ACC112 (cell line): ENCODE data around the gene RAB29.

Source experiments
- H2AFZ ChIP-seq: fragments of 200-600 bp; sonication (generic); one replicate; pipeline ENCODE4 v1.6.0; 2017; ENCODE audit warnings: antibody characterized with exemption, low read length; ENCODE audit not compliant: unreplicated experiment
- H3K27ac ChIP-seq: fragments of 200-600 bp; sonication (generic); 2 replicates; pipeline ENCODE4 v1.5.1; 2014; ENCODE audit warnings: low read depth, mild to moderate bottlenecking, antibody characterized with exemption, low read length, moderate library complexity
- H3K27me3 ChIP-seq: fragments of 200-600 bp; sonication (generic); 2 replicates; pipeline ENCODE4 v1.6.1; 2014; ENCODE audit warnings: mild to moderate bottlenecking, antibody characterized with exemption, low read length, moderate library complexity, mixed read lengths; ENCODE audit not compliant: insufficient read depth
- H3K36me3 ChIP-seq: fragments of 200-600 bp; sonication (generic); 2 replicates; pipeline ENCODE4 v1.6.1; 2016; ENCODE audit warnings: mild to moderate bottlenecking, antibody characterized with exemption, low read length, moderate library complexity, mixed read lengths; ENCODE audit not compliant: insufficient read depth
- H3K4me1 ChIP-seq: fragments of 200-600 bp; sonication (generic); one replicate; pipeline ENCODE4 v1.6.1; 2016; ENCODE audit warnings: low read length, mixed read lengths; ENCODE audit not compliant: insufficient read depth, unreplicated experiment, control insufficient read depth
- H3K4me3 ChIP-seq: fragments of 200-600 bp; sonication (generic); 2 replicates; pipeline ENCODE4 v1.5.1; 2014; ENCODE audit warnings: mild to moderate bottlenecking, low read depth, low read length
- H3K79me2 ChIP-seq: fragments of 200-600 bp; sonication (generic); one replicate; pipeline ENCODE4 v1.6.0; 2016; ENCODE audit warnings: low read length; ENCODE audit not compliant: control insufficient read depth, unreplicated experiment, insufficient read depth

The RAB29 gene

DNA sequence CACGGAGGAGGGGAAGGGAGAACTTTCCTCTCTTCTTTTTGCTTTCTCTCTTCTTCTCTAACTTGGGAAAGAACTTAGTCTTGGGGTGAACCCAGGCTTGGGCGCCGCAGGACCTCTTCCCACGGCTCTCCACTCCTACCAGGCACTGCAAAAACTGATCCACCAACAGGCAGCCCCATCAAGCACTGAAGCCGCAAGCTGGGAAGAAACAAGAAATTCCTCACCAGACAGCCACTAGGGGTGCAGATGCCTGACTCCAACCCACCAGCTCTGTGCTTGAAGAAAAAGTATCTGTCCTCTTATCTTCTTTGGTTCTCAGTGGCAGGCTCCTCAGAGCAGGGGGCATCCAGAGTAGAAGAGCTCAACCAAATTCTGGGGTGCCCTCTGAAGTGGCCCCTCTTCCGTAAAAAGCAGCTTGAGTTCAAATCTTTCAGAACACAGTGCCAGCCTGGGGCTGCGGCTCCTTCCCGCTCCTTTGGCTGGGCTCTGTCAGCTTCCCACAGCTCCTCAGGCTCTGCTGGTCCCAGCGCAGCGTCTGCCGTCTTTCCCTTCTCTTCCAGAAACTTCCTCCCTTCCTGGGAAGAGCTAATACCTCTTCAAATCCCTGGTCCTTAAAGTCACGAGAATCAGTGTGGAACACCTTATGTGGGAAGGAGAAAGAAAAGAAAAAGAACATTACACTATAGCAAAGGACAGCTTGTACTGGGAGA lies 35.3 kb upstream of the RAB29 start:
- Histone ChIP-seq H3K36me3 (peaks cover 8% of the 10 kb centered on the region; the same call in 1 of the 2 replicates), H3K4me3 (no peak overlapping the region; the same call in 1 of the 2 replicates), H3K4me1 (peaks cover 29% of the 10 kb centered on the region), H3K27me3 (no peaks in the 10 kb centered on the region), H2AFZ (no peak overlapping the region), H3K79me2 (peaks cover 42% of the 10 kb centered on the region), H3K27ac (no peak overlapping the region)

- Histone ChIP-seq H3K4me3 (no peak overlapping the region), H2AFZ (no peak overlapping the region), H3K36me3 (peaks cover 8% of the 10 kb centered on the region; the same call in 1 of the 2 replicates), H3K4me1 (peaks cover 35% of the 10 kb centered on the region), H3K27me3 (no peaks in the 10 kb centered on the region), H3K27ac (no peak overlapping the region), H3K79me2 (peaks cover 42% of the 10 kb centered on the region)
Measured at GRCh38 chr1:205809942-205810345, 34.7 kb upstream of the RAB29 start.

GRCh38 chr1:205809469-205809868 lies 34.2 kb upstream of the RAB29 start:
- Histone ChIP-seq H3K4me3 (no peak overlapping the region), H2AFZ (no peak overlapping the region), H3K36me3 (peaks cover 8% of the 10 kb centered on the region; the same call in 1 of the 2 replicates), H3K79me2 (peaks cover 44% of the 10 kb centered on the region), H3K27me3 (no peaks in the 10 kb centered on the region), H3K4me1 (peaks cover 34% of the 10 kb centered on the region), H3K27ac (no peak overlapping the region)

GRCh38 chr1:205805082-205805711 lies 29.9 kb upstream of the RAB29 start:
- no peak overlapping the region for H2AFZ ChIP-seq
- H3K27me3 ChIP-seq, result no peaks in the 10 kb centered on the region
- no peak overlapping the region for H3K4me3 ChIP-seq
- peaks cover 16% of the 10 kb centered on the region for H3K4me1 ChIP-seq
- H3K36me3 ChIP-seq, result peaks cover 8% of the 10 kb centered on the region; the same call in 1 of the 2 replicates
- H3K27ac ChIP-seq, result no peak overlapping the region
- H3K79me2 ChIP-seq, result peaks cover 31% of the 10 kb centered on the region

DNA sequence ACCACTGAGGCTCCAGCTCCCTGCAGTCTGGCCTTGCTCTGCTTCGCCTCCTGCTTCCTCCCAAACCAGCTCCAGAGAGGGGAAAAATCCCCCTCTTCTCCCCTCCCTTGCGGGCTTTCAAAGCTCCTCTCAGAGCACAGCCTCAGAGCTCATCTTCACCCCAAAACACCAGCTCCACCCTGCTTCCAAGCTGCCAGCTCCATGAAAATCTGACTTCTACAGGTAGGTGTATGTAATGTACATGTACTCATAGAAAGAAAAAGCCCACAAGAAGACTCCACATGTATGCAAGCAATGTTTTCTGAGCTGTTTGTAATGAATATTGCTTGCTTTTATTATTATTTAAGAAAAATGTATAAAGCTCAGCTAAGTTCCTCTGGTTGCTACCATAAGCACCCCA lies 29.3 kb upstream of the RAB29 start:
- Histone ChIP-seq H3K79me2 (peaks cover 26% of the 10 kb centered on the region), H3K4me3 (no peak overlapping the region), H3K27ac (no peak overlapping the region), H3K4me1 (peaks cover 12% of the 10 kb centered on the region), H3K36me3 (peaks cover 2% of the 10 kb centered on the region; the same call in 1 of the 2 replicates), H3K27me3 (no peaks in the 10 kb centered on the region), H2AFZ (no peak overlapping the region)

DNA sequence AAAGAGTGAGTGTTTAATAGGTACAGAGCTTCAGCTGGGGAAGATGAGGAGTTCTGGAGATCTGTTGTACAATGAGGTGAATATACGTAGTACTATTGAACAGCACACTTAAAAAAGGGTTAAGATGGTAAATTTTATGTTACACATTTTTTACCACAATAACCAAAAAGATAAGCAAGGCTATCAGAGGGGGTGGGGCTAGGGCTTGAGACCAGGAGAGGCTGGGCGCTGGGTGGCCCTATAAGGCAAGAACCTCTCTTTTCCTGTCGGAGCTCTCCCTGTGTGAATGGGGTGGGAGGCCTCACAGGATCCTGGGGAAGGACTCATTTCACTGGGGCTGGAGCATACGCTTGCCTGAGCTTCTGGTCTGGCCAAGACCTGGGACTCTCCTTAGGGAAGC lies 28.7 kb upstream of the RAB29 start:
- Histone ChIP-seq H3K27me3 (no peaks in the 10 kb centered on the region), H3K27ac (no peak overlapping the region), H3K4me3 (no peak overlapping the region), H3K79me2 (peaks cover 20% of the 10 kb centered on the region), H3K4me1 (peaks cover 9% of the 10 kb centered on the region), H2AFZ (no peak overlapping the region), H3K36me3 (no peaks in the 10 kb centered on the region; the same call in 1 of the 2 replicates)

DNA sequence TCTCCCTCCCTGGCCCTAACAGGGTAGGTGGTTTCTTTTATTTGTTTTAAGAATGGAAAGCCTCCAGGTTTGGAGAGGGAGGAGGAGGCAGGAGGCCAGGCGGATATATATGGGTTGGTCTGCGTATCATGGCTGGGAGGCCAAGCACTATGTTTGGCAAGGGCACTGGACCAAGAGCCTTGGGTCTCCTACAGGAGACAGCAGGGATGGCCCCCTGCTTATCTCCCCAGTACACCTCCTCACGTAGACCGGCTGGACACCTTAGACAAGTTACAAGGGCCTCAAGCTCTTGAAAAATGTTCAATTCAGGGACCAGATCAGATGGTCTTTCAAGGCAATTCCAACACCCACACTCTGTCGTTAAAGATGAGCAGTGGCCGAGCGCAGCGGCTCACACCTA lies 26.8 kb upstream of the RAB29 start:
- Histone ChIP-seq H3K27me3 (no peaks in the 10 kb centered on the region), H3K4me3 (no peak overlapping the region), H2AFZ (no peak overlapping the region), H3K79me2 (peaks cover 12% of the 10 kb centered on the region), H3K36me3 (no peaks in the 10 kb centered on the region; the same call in 1 of the 2 replicates), H3K27ac (no peak overlapping the region), H3K4me1 (peaks cover 9% of the 10 kb centered on the region)

DNA sequence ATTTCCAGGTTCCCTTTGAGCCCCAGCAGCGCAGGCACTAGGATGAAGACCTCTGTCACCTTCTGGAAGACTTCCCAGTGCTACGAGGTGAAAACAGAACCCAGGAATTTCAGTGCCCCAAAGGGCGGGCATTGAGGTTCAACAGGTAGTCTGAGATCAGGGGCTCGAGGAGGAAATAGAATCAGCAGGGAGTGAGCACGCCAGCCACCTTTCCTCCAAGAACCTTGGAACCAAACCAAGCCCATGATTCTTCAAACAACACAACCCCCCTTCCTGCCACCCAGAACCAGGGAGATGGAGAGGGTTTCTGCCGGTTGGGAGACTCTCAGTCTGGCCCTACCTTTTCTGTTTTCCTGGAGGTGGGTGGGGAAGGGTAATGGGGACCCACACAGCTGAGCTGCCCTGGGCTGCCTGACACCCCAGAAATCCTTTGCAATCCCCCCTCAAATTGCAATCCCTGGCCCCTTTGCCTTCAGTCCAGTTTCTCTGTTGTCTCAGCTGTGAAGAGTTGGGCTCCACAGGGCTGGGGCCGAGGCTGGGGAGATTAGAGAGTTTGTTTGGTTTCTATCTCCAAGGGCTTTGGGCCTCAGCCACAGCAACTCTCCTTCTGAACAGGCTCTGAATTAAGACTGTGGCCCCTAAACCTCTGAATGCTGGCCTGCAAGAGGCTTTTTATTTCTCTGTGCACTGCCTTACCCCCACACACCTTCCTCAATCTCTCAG lies 25.9 kb upstream of the RAB29 start:
- peaks cover 9% of the 10 kb centered on the region for H3K4me1 ChIP-seq
- H3K27ac ChIP-seq, result no peak overlapping the region
- no peaks in the 10 kb centered on the region for H3K27me3 ChIP-seq
- no peak overlapping the region for H3K4me3 ChIP-seq
- H3K79me2 ChIP-seq, result peaks cover 9% of the 10 kb centered on the region
- no peak overlapping the region for H2AFZ ChIP-seq
- H3K36me3 ChIP-seq, result no peaks in the 10 kb centered on the region

GRCh38 chr1:205800427-205800826 lies 25.1 kb upstream of the RAB29 start:
- no peaks in the 10 kb centered on the region for H3K27me3 ChIP-seq
- H3K27ac ChIP-seq, result no peak overlapping the region
- no peaks in the 10 kb centered on the region for H3K36me3 ChIP-seq
- no peak overlapping the region for H2AFZ ChIP-seq
- peaks cover 4% of the 10 kb centered on the region for H3K4me1 ChIP-seq
- H3K4me3 ChIP-seq, result no peak overlapping the region
- peaks cover 9% of the 10 kb centered on the region for H3K79me2 ChIP-seq

GRCh38 chr1:205798577-205798976 lies 23.3 kb upstream of the RAB29 start:
- no peak overlapping the region for H3K27ac ChIP-seq
- H3K36me3 ChIP-seq, result no peaks in the 10 kb centered on the region
- H3K4me3 ChIP-seq, result no peak overlapping the region
- H3K27me3 ChIP-seq, result no peaks in the 10 kb centered on the region
- H3K79me2 ChIP-seq, result no peaks in the 10 kb centered on the region
- H3K4me1 ChIP-seq, result no peaks in the 10 kb centered on the region
- H2AFZ ChIP-seq, result no peak overlapping the region
